ENCODE measurements around the gene TSPYL1.

- no peak for TF ChIP-seq CTCF (IDR thresholded peaks at IDR 0.05)
- TF ChIP-seq POLR2A (IDR thresholded peaks at IDR 0.05): no peak
- TF ChIP-seq POLR2AphosphoS5 (IDR thresholded peaks at IDR 0.05): no peak
Observed at GRCh38 chr6:116229287-116229913, 50.3 kb downstream of the TSPYL1 start.

All from suprapubic skin (tissue), 4 donors.